Liver (tissue), 9 donors: Measurements from ENCODE around the gene PCAT7. TPM values are rescaled to one million over a fixed set of nuclear protein-coding genes. Genes with fewer than 3 reads are reported as not detected.

Experiments
- DNase-seq: peaks from one replicate; pipeline ENCODE4 v3.0.0-alpha.2; 2017; ENCODE audit warnings: low spot score
- H3K27ac ChIP-seq, 2 donors: one replicate each; pipeline ENCODE4 v1.7.0; 2013; ENCODE audit warnings: inconsistent platforms in 2 of 2, low read length in 2 of 2, control low read depth in 1 of 2, low read depth in 1 of 2, mild to moderate bottlenecking in 1 of 2
- H3K27me3 ChIP-seq, 4 donors: one replicate each; pipeline versions ENCODE4 v1.6.1 to v1.7.0; 2013; ENCODE audit warnings: low read length in 3 of 4, inconsistent platforms in 1 of 4, mild to moderate bottlenecking in 1 of 4, moderate library complexity in 1 of 4; ENCODE audit not compliant: control insufficient read depth in 4 of 4, insufficient read depth in 4 of 4
- H3K36me3 ChIP-seq, 4 donors: one replicate each; pipeline versions ENCODE4 v1.6.1 to v1.7.0; 2013; ENCODE audit warnings: low read length in 3 of 4, mild to moderate bottlenecking in 3 of 4, low read depth in 1 of 4, moderate library complexity in 1 of 4; ENCODE audit not compliant: control insufficient read depth in 4 of 4, insufficient read depth in 3 of 4
- H3K4me1 ChIP-seq, 4 donors: one replicate each; pipeline versions ENCODE4 v1.6.1 to v1.7.0; 2013; ENCODE audit warnings: low read length in 3 of 4, mild to moderate bottlenecking in 3 of 4, moderate library complexity in 1 of 4; ENCODE audit not compliant: control insufficient read depth in 4 of 4, insufficient read depth in 4 of 4
- H3K4me3 ChIP-seq, 3 donors: one replicate each; pipeline versions ENCODE4 v1.6.1 to v1.7.0; 2013; ENCODE audit warnings: low read length in 3 of 3, control low read depth in 1 of 3, low read depth in 1 of 3, mild to moderate bottlenecking in 1 of 3
- H3K9ac ChIP-seq, 2 donors: one replicate each; pipeline ENCODE4 v1.7.0; 2013; ENCODE audit warnings: low read length in 2 of 2, mild to moderate bottlenecking in 2 of 2, moderate library complexity in 2 of 2, control low read depth in 1 of 2, low read depth in 1 of 2
- H3K9me3 ChIP-seq, 4 donors: one replicate each; pipeline versions ENCODE4 v1.6.1 to v1.7.0; 2013; ENCODE audit warnings: low read length in 3 of 4; ENCODE audit not compliant: control insufficient read depth in 4 of 4
- ATF3 ChIP-seq: IDR thresholded peaks from 2 replicates; pipeline ENCODE4 v1.6.1; 2016; ENCODE audit warnings: antibody characterized with exemption
- EGR1 ChIP-seq, 2 donors: IDR thresholded peaks; 2 replicates each; pipeline ENCODE4 v1.6.1; 2016 to 2018; ENCODE audit warnings: antibody characterized with exemption in 2 of 2, low read depth in 2 of 2
- FOXA2 ChIP-seq: IDR thresholded peaks from 2 replicates; pipeline ENCODE4 v1.6.1; 2016; ENCODE audit warnings: antibody characterized with exemption
- GABPA ChIP-seq, 2 donors: IDR thresholded peaks in 1 of 2; conservative IDR thresholded peaks in 1 of 2; 2 replicates each; pipeline ENCODE4 v1.6.1; 2016; ENCODE audit warnings: antibody characterized with exemption in 2 of 2, mild to moderate bottlenecking in 1 of 2, moderate library complexity in 1 of 2
- HNF4A ChIP-seq, 2 donors: conservative IDR thresholded peaks; 2 replicates each; pipeline ENCODE4 v1.6.1; 2016; ENCODE audit warnings: antibody characterized with exemption in 2 of 2, mild to moderate bottlenecking in 2 of 2
- HNF4G ChIP-seq: IDR thresholded peaks from 2 replicates; pipeline ENCODE4 v1.6.1; 2016; ENCODE audit warnings: antibody characterized with exemption
- NR2F2 ChIP-seq: IDR thresholded peaks from 2 replicates; pipeline ENCODE4 v1.6.1; 2016; ENCODE audit warnings: antibody characterized with exemption
- REST ChIP-seq: IDR thresholded peaks from 2 replicates; pipeline ENCODE4 v1.6.1; 2016; ENCODE audit warnings: antibody characterized with exemption, mild to moderate bottlenecking
- RXRA ChIP-seq, 2 donors: IDR thresholded peaks; 2 replicates each; pipeline ENCODE4 v1.6.1; 2017 to 2018; ENCODE audit warnings: antibody characterized with exemption in 2 of 2, mild to moderate bottlenecking in 1 of 2
- SP1 ChIP-seq: IDR thresholded peaks from 2 replicates; pipeline ENCODE4 v1.6.1; 2018; ENCODE audit warnings: antibody characterized with exemption, mild to moderate bottlenecking
- TAF1 ChIP-seq: conservative IDR thresholded peaks from 2 replicates; pipeline ENCODE4 v1.6.1; 2016; ENCODE audit warnings: antibody characterized with exemption, mild to moderate bottlenecking
- YY1 ChIP-seq: IDR thresholded peaks from 2 replicates; pipeline ENCODE4 v1.6.1; 2016; ENCODE audit warnings: antibody characterized with exemption, mild to moderate bottlenecking
- WGBS: extraction: QIAGEN DNeasy Blood & Tissue Kit; methylation state at CpG from one replicate; pipeline ENCODE4 v1.1.7; 2013; 5-methylcytosine and 5-hydroxymethylcytosine counted together
- polyA plus RNA-seq, 2 donors: library from polyadenylated mRNA; stranded (reverse) in 1 of 2; unstranded in 1 of 2; fragments of 200-250 nt in 1 of 2; fragments of >200 nt in 1 of 2; fragmentation: Nextera tagmentation in 1 of 2; extraction: Ambion mirVana in 1 of 2; gene quantifications; one replicate each; pipeline versions ENCODE4 v1.2.1 to v1.2.3, GENCODE V29; 2013 to 2015
- total RNA-seq, 2 donors: library from RNA; depleted of rRNA; stranded (reverse); fragments of >200 nt; gene quantifications; one replicate each; pipeline ENCODE4 v1.2.3, GENCODE V29; 2014
- TF ChIP-seq, protein P1 (sequence below): fragments of 150-350 bp; IDR thresholded peaks from 2 replicates; pipeline ENCODE4 v1.5.1; 2017; ENCODE audit warnings: improper control_type of control experiment, low read depth, low read length; ENCODE audit not compliant: missing input control
- TF ChIP-seq, protein P2 (sequence below): IDR thresholded peaks from 2 replicates; pipeline ENCODE4 v1.6.1; 2016; ENCODE audit warnings: antibody characterized with exemption
- donor health status: healthy.
- donor health status: healthy.
- donor health status: healthy.
- donor health status: healthy.
- donor health status: healthy.

The PCAT7 gene
- total and polyA plus RNA-seq, 4 donors = 0.19 to 0.95 (median 0.69) TPM

DNA sequence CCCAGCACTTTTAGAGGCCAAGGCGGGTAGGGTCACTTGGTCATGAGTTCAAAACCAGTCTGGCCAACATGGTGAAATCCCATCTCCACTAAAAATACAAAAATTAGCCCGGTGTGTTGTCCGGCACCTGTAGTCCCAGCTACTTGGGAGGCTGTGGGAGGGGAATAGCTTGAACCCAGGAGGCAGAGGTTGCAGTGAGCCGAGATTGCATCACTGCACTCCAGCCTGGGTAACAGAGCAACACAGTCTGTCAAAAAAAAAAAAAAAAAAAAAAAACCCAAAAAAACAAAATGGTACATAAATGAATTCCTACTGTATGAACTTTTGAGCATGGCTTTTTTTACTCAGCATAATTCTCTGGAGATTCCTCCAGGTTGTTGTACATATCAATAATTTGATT, 37.6 kb upstream of the PCAT7 start:
- 90% methylated on average over 4 of the region's 4 CpGs for WGBS
- peaks cover 0 to 13% (median 4%) of the 10 kb centered on the region in 4 donors for H3K4me1 ChIP-seq
- H3K27ac ChIP-seq = no peak overlapping the region
- no peak overlapping the region for H3K4me3 ChIP-seq
- no peaks in the 10 kb centered on the region for H3K9me3 ChIP-seq
- TF ChIP-seq GABPA (IDR thresholded peaks at IDR 0.05 in 1 of 2, conservative IDR thresholded peaks at IDR 0.05 in 1 of 2) (no peak), EGR1 (IDR thresholded peaks at IDR 0.05; ENCODE audit: low read depth in 2 of 2) (no peak), RXRA (IDR thresholded peaks at IDR 0.05) (no peak), TAF1 (no peak), SP1 (no peak), FOXA2 (no peak), NR2F2 (no peak), HNF4G (no peak), YY1 (no peak), HNF4A (conservative IDR thresholded peaks at IDR 0.05) (no peak), ATF3 (no peak), REST (no peak)
- TF ChIP-seq, protein P1, sequence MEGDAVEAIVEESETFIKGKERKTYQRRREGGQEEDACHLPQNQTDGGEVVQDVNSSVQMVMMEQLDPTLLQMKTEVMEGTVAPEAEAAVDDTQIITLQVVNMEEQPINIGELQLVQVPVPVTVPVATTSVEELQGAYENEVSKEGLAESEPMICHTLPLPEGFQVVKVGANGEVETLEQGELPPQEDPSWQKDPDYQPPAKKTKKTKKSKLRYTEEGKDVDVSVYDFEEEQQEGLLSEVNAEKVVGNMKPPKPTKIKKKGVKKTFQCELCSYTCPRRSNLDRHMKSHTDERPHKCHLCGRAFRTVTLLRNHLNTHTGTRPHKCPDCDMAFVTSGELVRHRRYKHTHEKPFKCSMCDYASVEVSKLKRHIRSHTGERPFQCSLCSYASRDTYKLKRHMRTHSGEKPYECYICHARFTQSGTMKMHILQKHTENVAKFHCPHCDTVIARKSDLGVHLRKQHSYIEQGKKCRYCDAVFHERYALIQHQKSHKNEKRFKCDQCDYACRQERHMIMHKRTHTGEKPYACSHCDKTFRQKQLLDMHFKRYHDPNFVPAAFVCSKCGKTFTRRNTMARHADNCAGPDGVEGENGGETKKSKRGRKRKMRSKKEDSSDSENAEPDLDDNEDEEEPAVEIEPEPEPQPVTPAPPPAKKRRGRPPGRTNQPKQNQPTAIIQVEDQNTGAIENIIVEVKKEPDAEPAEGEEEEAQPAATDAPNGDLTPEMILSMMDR = no peak
- TF ChIP-seq, protein P2, sequence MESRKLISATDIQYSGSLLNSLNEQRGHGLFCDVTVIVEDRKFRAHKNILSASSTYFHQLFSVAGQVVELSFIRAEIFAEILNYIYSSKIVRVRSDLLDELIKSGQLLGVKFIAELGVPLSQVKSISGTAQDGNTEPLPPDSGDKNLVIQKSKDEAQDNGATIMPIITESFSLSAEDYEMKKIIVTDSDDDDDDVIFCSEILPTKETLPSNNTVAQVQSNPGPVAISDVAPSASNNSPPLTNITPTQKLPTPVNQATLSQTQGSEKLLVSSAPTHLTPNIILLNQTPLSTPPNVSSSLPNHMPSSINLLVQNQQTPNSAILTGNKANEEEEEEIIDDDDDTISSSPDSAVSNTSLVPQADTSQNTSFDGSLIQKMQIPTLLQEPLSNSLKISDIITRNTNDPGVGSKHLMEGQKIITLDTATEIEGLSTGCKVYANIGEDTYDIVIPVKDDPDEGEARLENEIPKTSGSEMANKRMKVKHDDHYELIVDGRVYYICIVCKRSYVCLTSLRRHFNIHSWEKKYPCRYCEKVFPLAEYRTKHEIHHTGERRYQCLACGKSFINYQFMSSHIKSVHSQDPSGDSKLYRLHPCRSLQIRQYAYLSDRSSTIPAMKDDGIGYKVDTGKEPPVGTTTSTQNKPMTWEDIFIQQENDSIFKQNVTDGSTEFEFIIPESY = no peak
- H3K27me3 ChIP-seq = no peaks in the 10 kb centered on the region
- H3K36me3 ChIP-seq = no peaks in the 10 kb centered on the region
- H3K9ac ChIP-seq = no peak overlapping the region
- DNase-seq = no peak

DNA sequence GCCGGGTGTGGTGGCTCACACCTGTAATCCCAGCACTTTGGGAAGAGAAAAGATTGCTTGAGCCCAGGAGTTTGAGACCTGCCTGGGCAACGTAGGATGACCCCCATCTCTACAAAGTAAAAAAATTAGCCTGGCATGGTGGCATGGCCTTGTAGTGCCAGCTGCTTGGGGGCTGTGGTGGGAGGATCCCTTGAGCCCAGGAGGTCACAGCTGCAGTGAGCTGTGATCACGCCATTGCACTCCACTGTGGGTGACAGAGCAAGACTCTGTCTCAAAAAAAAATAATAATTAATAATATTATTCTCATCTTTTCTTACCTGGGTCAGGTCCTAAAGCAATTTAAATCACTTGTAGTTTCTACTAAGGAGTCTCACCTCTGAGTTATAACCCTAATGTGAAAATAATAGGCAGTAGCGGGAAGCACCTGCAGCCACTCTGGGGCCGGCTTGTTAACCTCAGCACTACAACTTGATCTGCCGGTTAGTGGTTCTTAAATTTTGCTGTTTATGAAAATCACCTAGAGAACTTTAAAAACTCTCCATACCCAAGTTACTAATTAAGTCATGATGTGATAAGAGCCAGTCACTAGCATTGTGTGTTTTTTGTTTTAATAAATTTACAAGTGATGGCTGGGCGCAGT, 29.4 kb upstream of the PCAT7 start:
- no peak for DNase-seq
- Histone ChIP-seq H3K4me1 (no peaks in the 10 kb centered on the region), H3K36me3 (no peaks in the 10 kb centered on the region), H3K27me3 (no peaks in the 10 kb centered on the region), H3K9me3 (no peaks in the 10 kb centered on the region), H3K4me3 (no peak overlapping the region), H3K27ac (no peak overlapping the region), H3K9ac (no peak overlapping the region)
- TF ChIP-seq HNF4A (conservative IDR thresholded peaks at IDR 0.05) (no peak), FOXA2 (no peak), YY1 (no peak), SP1 (no peak), TAF1 (no peak), GABPA (IDR thresholded peaks at IDR 0.05 in 1 of 2, conservative IDR thresholded peaks at IDR 0.05 in 1 of 2) (no peak)
- 95% methylated on average over 7 of the region's 7 CpGs for WGBS
